ENCODE results near the gene SPAG5.
"Not testable (repeated sequence)": the region's sequence is repeated elsewhere in the genome, so short reads cannot be mapped to it uniquely, and the experiment has no call there.

Gene SPAG5

DNA sequence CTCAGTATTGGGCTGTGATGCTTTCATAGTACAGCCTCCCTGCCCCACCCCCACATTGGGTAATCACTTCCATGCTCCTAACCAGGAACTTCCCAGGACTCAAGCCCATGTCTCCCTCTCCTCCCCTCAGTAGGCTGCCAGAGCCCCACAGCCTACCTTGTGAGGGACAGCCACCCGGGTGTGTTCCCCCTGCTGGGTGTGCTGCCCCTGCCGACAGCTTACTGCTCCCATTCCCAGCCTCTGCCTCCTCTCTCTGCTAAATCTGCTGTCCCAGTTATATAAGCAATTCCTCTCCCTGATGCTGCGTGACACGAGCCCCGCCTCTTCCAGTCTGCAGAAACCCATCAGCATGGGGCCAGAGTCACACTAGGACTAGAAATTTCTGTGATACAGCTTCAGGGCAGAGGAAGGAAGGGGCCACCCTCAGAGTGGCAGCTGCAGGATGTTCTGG lies 15.1 kb upstream of the SPAG5 start, which contains the start of gene RSKR:
TSS of gene RSKR (minus strand) at position 255 of the 451 bp plus-strand sequence. CDS start at position 231, 24 bp downstream.
- TF ChIP-seq, protein P1, sequence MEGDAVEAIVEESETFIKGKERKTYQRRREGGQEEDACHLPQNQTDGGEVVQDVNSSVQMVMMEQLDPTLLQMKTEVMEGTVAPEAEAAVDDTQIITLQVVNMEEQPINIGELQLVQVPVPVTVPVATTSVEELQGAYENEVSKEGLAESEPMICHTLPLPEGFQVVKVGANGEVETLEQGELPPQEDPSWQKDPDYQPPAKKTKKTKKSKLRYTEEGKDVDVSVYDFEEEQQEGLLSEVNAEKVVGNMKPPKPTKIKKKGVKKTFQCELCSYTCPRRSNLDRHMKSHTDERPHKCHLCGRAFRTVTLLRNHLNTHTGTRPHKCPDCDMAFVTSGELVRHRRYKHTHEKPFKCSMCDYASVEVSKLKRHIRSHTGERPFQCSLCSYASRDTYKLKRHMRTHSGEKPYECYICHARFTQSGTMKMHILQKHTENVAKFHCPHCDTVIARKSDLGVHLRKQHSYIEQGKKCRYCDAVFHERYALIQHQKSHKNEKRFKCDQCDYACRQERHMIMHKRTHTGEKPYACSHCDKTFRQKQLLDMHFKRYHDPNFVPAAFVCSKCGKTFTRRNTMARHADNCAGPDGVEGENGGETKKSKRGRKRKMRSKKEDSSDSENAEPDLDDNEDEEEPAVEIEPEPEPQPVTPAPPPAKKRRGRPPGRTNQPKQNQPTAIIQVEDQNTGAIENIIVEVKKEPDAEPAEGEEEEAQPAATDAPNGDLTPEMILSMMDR (IDR thresholded peaks at IDR 0.05), result no peak
- H3K27ac Mint-ChIP-seq, result peak within 1 kb of the TSS; percentile 64
- no peaks in the 10 kb centered on the region for H3K27me3 Mint-ChIP-seq (ENCODE audit: low read depth, poor library complexity)
- no peaks in the 10 kb centered on the region for H3K9me3 Mint-ChIP-seq
- no peak within 1 kb of the TSS for H3K4me3 Mint-ChIP-seq
- peaks cover 53% of the 10 kb centered on the region for H3K36me3 Mint-ChIP-seq (ENCODE audit: low read depth)
- no peak for DNase-seq
- H3K4me1 Mint-ChIP-seq, result no peaks in the 10 kb centered on the region

DNA sequence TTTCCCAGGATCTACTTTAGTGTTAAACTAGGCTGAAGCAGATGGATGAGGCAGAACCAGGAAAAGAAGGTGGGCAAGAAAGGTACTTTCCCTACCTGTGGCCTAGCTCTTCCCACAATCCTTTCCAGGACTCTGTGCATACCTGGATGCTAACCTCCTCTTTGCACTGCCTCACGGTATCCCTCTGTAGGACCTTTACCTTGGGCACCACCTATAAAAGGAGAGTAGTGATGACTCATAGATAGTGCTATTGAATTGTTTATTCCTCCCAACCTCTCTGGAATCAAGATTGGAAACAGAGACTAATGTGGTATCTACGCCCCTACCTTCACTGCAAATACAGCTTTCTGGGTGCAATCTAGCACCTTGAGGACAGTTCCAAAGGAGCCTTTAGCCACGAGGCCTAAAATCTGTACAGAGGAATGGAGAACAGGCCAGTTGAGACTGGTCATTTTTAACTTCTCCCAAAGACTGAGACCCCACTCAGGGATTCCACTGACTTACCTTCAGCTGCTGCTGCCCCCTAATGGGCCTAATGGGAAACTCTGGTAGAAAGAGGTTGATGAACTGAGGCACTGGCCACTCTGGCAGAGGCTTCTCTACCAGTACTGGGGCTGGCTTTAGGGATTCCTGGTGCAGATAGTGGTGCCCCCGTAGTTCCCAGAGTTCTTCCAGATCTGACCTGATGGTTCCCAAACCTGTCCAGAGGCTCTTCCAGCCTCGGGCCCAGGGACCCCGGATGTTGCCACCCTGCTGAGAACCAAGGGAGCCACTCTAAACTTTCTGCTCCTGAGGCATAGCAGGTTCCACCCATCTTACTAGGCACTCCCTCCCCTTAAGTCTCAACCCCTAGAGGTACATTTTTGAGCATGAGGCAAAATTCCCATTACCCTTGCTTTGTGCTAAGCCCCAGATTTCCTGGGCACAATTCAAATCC lies 14.4 kb upstream of the SPAG5 start:
- Mint-ChIP-seq H3K4me1 (no peaks in the 10 kb centered on the region), H3K27ac (peak overlapping the region; percentile 64), H3K36me3 (ENCODE audit: low read depth) (peaks cover 46% of the 10 kb centered on the region), H3K4me3 (no peak overlapping the region), H3K9me3 (no peaks in the 10 kb centered on the region), H3K27me3 (ENCODE audit: low read depth, poor library complexity) (no peaks in the 10 kb centered on the region)
- peak; percentile 46 for DNase-seq
- TF ChIP-seq, protein P1 (IDR thresholded peaks at IDR 0.05), result peak; percentile 64

GRCh38 chr17:28612531-28612930 lies 13.7 kb upstream of the SPAG5 start:
- no peak for DNase-seq
- Mint-ChIP-seq H3K27me3 (ENCODE audit: low read depth, poor library complexity) (no peaks in the 10 kb centered on the region), H3K36me3 (ENCODE audit: low read depth) (peaks cover 52% of the 10 kb centered on the region), H3K27ac (peak overlapping the region; percentile 61), H3K9me3 (no peaks in the 10 kb centered on the region), H3K4me3 (no peak overlapping the region), H3K4me1 (no peaks in the 10 kb centered on the region)
- TF ChIP-seq, protein P1 (IDR thresholded peaks at IDR 0.05), result no peak

GRCh38 chr17:28610376-28610775 lies 11.6 kb upstream of the SPAG5 start:
- no peak for DNase-seq
- Mint-ChIP-seq H3K4me1 (no peaks in the 10 kb centered on the region), H3K4me3 (no peak overlapping the region), H3K27me3 (ENCODE audit: low read depth, poor library complexity) (no peaks in the 10 kb centered on the region), H3K36me3 (ENCODE audit: low read depth) (peaks cover 53% of the 10 kb centered on the region), H3K9me3 (no peaks in the 10 kb centered on the region), H3K27ac (peak overlapping the region; percentile 75)
- TF ChIP-seq, protein P1 (IDR thresholded peaks at IDR 0.05), result no peak

GRCh38 chr17:28604031-28604430 lies 5.2 kb upstream of the SPAG5 start:
- not testable (repeated sequence) for H3K9me3 Mint-ChIP-seq; DNase-seq; H3K27ac Mint-ChIP-seq; H3K4me1 Mint-ChIP-seq; H3K4me3 Mint-ChIP-seq; H3K27me3 Mint-ChIP-seq (ENCODE audit: low read depth, poor library complexity)
- H3K36me3 Mint-ChIP-seq (ENCODE audit: low read depth), result peaks cover 44% of the 10 kb centered on the region

- Mint-ChIP-seq H3K27ac (peak overlapping the region; percentile 60), H3K27me3 (ENCODE audit: low read depth, poor library complexity) (no peaks in the 10 kb centered on the region), H3K4me1 (peaks cover 26% of the 10 kb centered on the region), H3K4me3 (peak overlapping the region; percentile 96), H3K36me3 (ENCODE audit: low read depth) (peaks cover 35% of the 10 kb centered on the region), H3K9me3 (no peaks in the 10 kb centered on the region)
- TF ChIP-seq, protein P1 (IDR thresholded peaks at IDR 0.05), result no peak
- DNase-seq, result no peak
Measured at GRCh38 chr17:28599311-28600184, 723 bp upstream of the SPAG5 start.
